Type B pancreatic cell (in vitro differentiated cells): ENCODE measurements around the gene GRIPAP1. TPM values are rescaled to one million over a fixed set of nuclear protein-coding genes. Genes with fewer than 3 reads are reported as not detected.

Experiments used
- DNase-seq: peaks from one replicate; pipeline ENCODE4 v3.0.0; 2021; ENCODE audit warnings: mixed read lengths; ENCODE audit not compliant: unreplicated experiment; ENCODE audit errors: extremely low spot score
- H3K27ac Mint-ChIP-seq: 2 replicates; pipeline ENCODE4 v1.8.0; 2021; ENCODE audit warnings: mild to moderate bottlenecking, mixed read lengths
- H3K27me3 Mint-ChIP-seq: 2 replicates; pipeline ENCODE4 v1.8.0; 2021; ENCODE audit warnings: mixed read lengths
- H3K36me3 Mint-ChIP-seq: 2 replicates; pipeline ENCODE4 v1.8.0; 2021; ENCODE audit warnings: mixed read lengths
- H3K4me1 Mint-ChIP-seq: one replicate; pipeline ENCODE4 v1.8.0; 2021; ENCODE audit warnings: mixed read lengths; ENCODE audit not compliant: unreplicated experiment
- H3K4me3 Mint-ChIP-seq: 2 replicates; pipeline ENCODE4 v1.8.0; 2021; ENCODE audit warnings: mild to moderate bottlenecking, mixed read lengths
- H3K9me3 Mint-ChIP-seq: 2 replicates; pipeline ENCODE4 v1.8.0; 2021; ENCODE audit warnings: mixed read lengths
- CTCF ChIP-seq: fragments of 200-600 bp; sonication (generic); conservative IDR thresholded peaks from 2 replicates; pipeline ENCODE4 v1.5.0; 2021; ENCODE audit warnings: antibody characterized with exemption, mild to moderate bottlenecking
- total RNA-seq: library from RNA; stranded (reverse); gene quantifications from 2 replicates; pipeline ENCODE4 v1.2.1, GENCODE V29; 2021; ENCODE audit warnings: low replicate concordance

The GRIPAP1 gene
- total RNA-seq, 1 donor from 2014 or later, result 43.3 TPM

GRCh38 chrX:48936429-48937053, 65.5 kb downstream of the GRIPAP1 start:
- Mint-ChIP-seq H3K36me3 (peaks cover 12% of the 10 kb centered on the region), H3K27ac (no peak overlapping the region), H3K27me3 (no peaks in the 10 kb centered on the region), H3K9me3 (peaks cover 4% of the 10 kb centered on the region), H3K4me3 (no peak overlapping the region), H3K4me1 (no peaks in the 10 kb centered on the region)
- TF ChIP-seq CTCF, result no peak
- no peak for DNase-seq

- DNase-seq, result no peak
- H3K27ac Mint-ChIP-seq, result no peak overlapping the region
- peaks cover 14% of the 10 kb centered on the region for H3K36me3 Mint-ChIP-seq
- TF ChIP-seq CTCF, result no peak
- H3K4me3 Mint-ChIP-seq, result no peak overlapping the region
- peaks cover 4% of the 10 kb centered on the region for H3K9me3 Mint-ChIP-seq
- no peaks in the 10 kb centered on the region for H3K27me3 Mint-ChIP-seq
- H3K4me1 Mint-ChIP-seq, result no peaks in the 10 kb centered on the region
These were observed 66.8 kb downstream of the GRIPAP1 start for GRCh38 chrX:48935301-48935670.

GRCh38 chrX:48934581-48935300, 67.3 kb downstream of the GRIPAP1 start:
- Mint-ChIP-seq H3K4me1 (no peaks in the 10 kb centered on the region), H3K4me3 (no peak overlapping the region), H3K9me3 (peaks cover 4% of the 10 kb centered on the region), H3K36me3 (peaks cover 17% of the 10 kb centered on the region), H3K27ac (no peak overlapping the region), H3K27me3 (no peaks in the 10 kb centered on the region)
- no peak for TF ChIP-seq CTCF
- no peak for DNase-seq

- Mint-ChIP-seq H3K4me1 (no peaks in the 10 kb centered on the region), H3K27me3 (no peaks in the 10 kb centered on the region), H3K4me3 (no peak overlapping the region), H3K27ac (no peak overlapping the region), H3K36me3 (peaks cover 17% of the 10 kb centered on the region), H3K9me3 (peaks cover 4% of the 10 kb centered on the region)
- no peak for TF ChIP-seq CTCF
- no peak for DNase-seq
These were observed 68.3 kb downstream of the GRIPAP1 start for GRCh38 chrX:48933757-48934156.

GRCh38 chrX:48927736-48928382, 74.2 kb downstream of the GRIPAP1 start:
- no peak overlapping the region for H3K4me3 Mint-ChIP-seq
- DNase-seq, result no peak

More at GRCh38 chrX:48927736-48928382, 74.2 kb downstream of the GRIPAP1 start:
- Mint-ChIP-seq H3K36me3 (peaks cover 13% of the 10 kb centered on the region), H3K27me3 (no peaks in the 10 kb centered on the region), H3K9me3 (peaks cover 2% of the 10 kb centered on the region), H3K27ac (no peak overlapping the region), H3K4me1 (no peaks in the 10 kb centered on the region)
- no peak for TF ChIP-seq CTCF
